Fibroblast of lung (primary cell): Measurements from ENCODE around the gene CCSER2. TPM values are rescaled to one million over a fixed set of nuclear protein-coding genes. Genes with fewer than 3 reads are reported as not detected.

Experiments
- DNase-seq, 2 donors: peaks; one replicate each; pipeline versions ENCODE4 v3.0.0 to v3.0.0-alpha.2; 2010; ENCODE audit warnings: low read depth in 2 of 2
- H2AFZ ChIP-seq: 2 replicates; pipeline ENCODE4 v1.5.1; 2012; ENCODE audit warnings: low read length, control low read depth, inconsistent platforms
- H3K27ac ChIP-seq: 2 replicates; pipeline ENCODE4 v1.5.1; 2011; ENCODE audit warnings: low read length, control low read depth; ENCODE audit not compliant: insufficient read depth
- H3K27me3 ChIP-seq: 2 replicates; pipeline ENCODE4 v1.5.1; 2011; ENCODE audit warnings: mild to moderate bottlenecking, low read length; ENCODE audit not compliant: control insufficient read depth, insufficient read depth
- H3K36me3 ChIP-seq: 2 replicates; pipeline ENCODE4 v1.5.1; 2011; ENCODE audit warnings: low read length; ENCODE audit not compliant: control insufficient read depth, insufficient read depth
- H3K4me1 ChIP-seq: 2 replicates; pipeline ENCODE4 v1.5.1; 2011; ENCODE audit warnings: low read length; ENCODE audit not compliant: control insufficient read depth, insufficient read depth; ENCODE audit errors: extremely low read depth
- H3K4me2 ChIP-seq: 2 replicates; pipeline ENCODE4 v1.5.1; 2011; ENCODE audit warnings: low read length, control low read depth; ENCODE audit not compliant: insufficient read depth; ENCODE audit errors: extremely low read depth
- H3K4me3 ChIP-seq, 4 experiments: fragments of 200-600 bp in 1 of 4; sonication (generic) in 1 of 4; replicated peaks in 1 of 4; 2 replicates each; pipeline ENCODE4 v1.5.1; 2011 to 2016; ENCODE audit warnings: low read length in 4 of 4, low read depth in 3 of 4, mild to moderate bottlenecking in 3 of 4, control low read depth in 2 of 4, inconsistent platforms in 1 of 4, mixed read lengths in 1 of 4; ENCODE audit not compliant: insufficient read depth in 1 of 4; ENCODE audit errors: control extremely low read depth in 1 of 4
- H3K79me2 ChIP-seq: 2 replicates; pipeline ENCODE4 v1.5.1; 2012; ENCODE audit warnings: mild to moderate bottlenecking, low read length, inconsistent platforms; ENCODE audit not compliant: control insufficient read depth, insufficient read depth
- H3K9ac ChIP-seq: 2 replicates; pipeline ENCODE4 v1.5.1; 2011; ENCODE audit warnings: mild to moderate bottlenecking, low read length, control low read depth; ENCODE audit not compliant: insufficient read depth
- H3K9me3 ChIP-seq: 2 replicates; pipeline ENCODE4 v1.5.1; 2012; ENCODE audit warnings: low read depth, low read length; ENCODE audit not compliant: control insufficient read depth, insufficient read depth
- H4K20me1 ChIP-seq: 2 replicates; pipeline ENCODE4 v1.5.1; 2011; ENCODE audit warnings: low read length; ENCODE audit not compliant: control insufficient read depth, insufficient read depth; ENCODE audit errors: extremely low read depth
- EZH2 ChIP-seq: IDR thresholded peaks from 2 replicates; pipeline ENCODE4 v1.5.1; 2012; ENCODE audit warnings: low read length, control low read depth, mild to moderate bottlenecking; ENCODE audit errors: missing control alignments
- polyA plus RNA-seq, 2 donors: library from polyadenylated mRNA; depleted of rRNA in 1 of 2; stranded (reverse) in 1 of 2; unstranded in 1 of 2; fragments of >200 nt; gene quantifications; 2 replicates each; pipeline ENCODE4 v1.2.1, GENCODE V29; 2011 to 2012; ENCODE audit warnings: missing spikeins in 1 of 2
- total RNA-seq: library from RNA; depleted of rRNA; stranded (reverse); fragments of >200 nt; gene quantifications from 2 replicates; pipeline ENCODE4 v1.2.1, GENCODE V29; 2014
- TF ChIP-seq, protein P1 (sequence below), 2 donors: IDR thresholded peaks in 1 of 2; conservative IDR thresholded peaks in 1 of 2; 1 replicate in 1 of 2; 2 replicates in 1 of 2; pipeline ENCODE4 v1.5.1; 2011 to 2012; ENCODE audit warnings: low read length in 2 of 2, control low read depth in 1 of 2, inconsistent platforms in 1 of 2, low read depth in 1 of 2, mild to moderate bottlenecking in 1 of 2

Gene CCSER2
- total and polyA plus RNA-seq, 2 donors (not counting 1 experiment from before 2014, with no cell fraction given) = 28.2 to 65.4 TPM

DNA sequence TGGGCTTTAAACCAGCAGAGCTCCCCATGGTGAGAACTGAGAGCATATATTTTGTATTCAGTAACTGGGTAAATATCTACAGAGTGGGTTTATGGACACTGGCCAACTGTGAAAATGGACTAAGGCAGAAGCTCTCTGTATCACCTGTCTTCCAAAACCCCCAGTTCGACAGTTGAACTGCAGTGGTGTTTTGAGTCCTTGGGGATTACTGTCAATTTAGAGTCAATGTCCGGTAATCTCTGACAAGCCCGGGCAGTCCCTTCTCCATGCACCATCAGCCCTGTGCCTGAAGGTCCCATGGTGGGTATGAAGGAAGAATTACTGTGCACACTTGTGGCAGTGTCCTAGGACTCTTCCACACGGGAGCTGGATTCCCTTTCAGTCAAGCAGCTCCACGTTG lies 235.0 kb downstream of the CCSER2 start:
- Histone ChIP-seq H4K20me1 (no peaks in the 10 kb centered on the region), H3K4me2 (no peak overlapping the region), H3K27ac (no peak overlapping the region), H3K79me2 (no peaks in the 10 kb centered on the region), H3K27me3 (no peaks in the 10 kb centered on the region), H3K4me3 (no peak overlapping the region), H3K9ac (no peak overlapping the region), H3K4me1 (no peaks in the 10 kb centered on the region), H3K9me3 (no peaks in the 10 kb centered on the region), H3K36me3 (no peaks in the 10 kb centered on the region), H2AFZ (no peak overlapping the region)
- no peak for DNase-seq
- no peak for TF ChIP-seq EZH2
- TF ChIP-seq, protein P1, sequence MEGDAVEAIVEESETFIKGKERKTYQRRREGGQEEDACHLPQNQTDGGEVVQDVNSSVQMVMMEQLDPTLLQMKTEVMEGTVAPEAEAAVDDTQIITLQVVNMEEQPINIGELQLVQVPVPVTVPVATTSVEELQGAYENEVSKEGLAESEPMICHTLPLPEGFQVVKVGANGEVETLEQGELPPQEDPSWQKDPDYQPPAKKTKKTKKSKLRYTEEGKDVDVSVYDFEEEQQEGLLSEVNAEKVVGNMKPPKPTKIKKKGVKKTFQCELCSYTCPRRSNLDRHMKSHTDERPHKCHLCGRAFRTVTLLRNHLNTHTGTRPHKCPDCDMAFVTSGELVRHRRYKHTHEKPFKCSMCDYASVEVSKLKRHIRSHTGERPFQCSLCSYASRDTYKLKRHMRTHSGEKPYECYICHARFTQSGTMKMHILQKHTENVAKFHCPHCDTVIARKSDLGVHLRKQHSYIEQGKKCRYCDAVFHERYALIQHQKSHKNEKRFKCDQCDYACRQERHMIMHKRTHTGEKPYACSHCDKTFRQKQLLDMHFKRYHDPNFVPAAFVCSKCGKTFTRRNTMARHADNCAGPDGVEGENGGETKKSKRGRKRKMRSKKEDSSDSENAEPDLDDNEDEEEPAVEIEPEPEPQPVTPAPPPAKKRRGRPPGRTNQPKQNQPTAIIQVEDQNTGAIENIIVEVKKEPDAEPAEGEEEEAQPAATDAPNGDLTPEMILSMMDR (conservative IDR thresholded peaks at IDR 0.05 in 1 of 2, IDR thresholded peaks at IDR 0.05 in 1 of 2; ENCODE audit: low read depth in 1 of 2, low read length in 2 of 2) = no peak

DNA sequence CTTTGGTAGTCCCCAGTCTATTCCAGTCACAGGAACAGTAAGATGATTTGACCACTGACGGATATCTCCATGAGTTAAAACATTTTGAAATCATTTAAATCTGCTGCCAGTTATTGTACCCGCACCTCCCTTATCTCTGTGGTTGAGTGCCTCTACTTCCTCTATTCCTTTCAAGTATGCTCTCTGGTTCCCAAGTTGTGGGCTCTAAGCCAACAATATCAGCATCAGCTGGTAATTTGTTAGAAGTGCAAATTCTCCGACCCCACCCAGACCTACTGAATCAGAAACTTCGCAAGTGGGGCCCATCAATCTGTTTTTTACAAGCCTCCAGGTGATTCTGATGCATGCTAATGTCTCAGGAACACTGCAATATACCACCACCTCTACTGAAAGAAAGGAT lies 235.5 kb downstream of the CCSER2 start:
- Histone ChIP-seq H3K9me3 (no peaks in the 10 kb centered on the region), H3K4me1 (no peaks in the 10 kb centered on the region), H3K4me3 (no peak overlapping the region), H4K20me1 (no peaks in the 10 kb centered on the region), H3K9ac (no peak overlapping the region), H2AFZ (no peak overlapping the region), H3K27me3 (no peaks in the 10 kb centered on the region), H3K79me2 (no peaks in the 10 kb centered on the region), H3K27ac (no peak overlapping the region), H3K4me2 (no peak overlapping the region), H3K36me3 (no peaks in the 10 kb centered on the region)
- TF ChIP-seq, protein P1 (conservative IDR thresholded peaks at IDR 0.05 in 1 of 2, IDR thresholded peaks at IDR 0.05 in 1 of 2; ENCODE audit: low read depth in 1 of 2, low read length in 2 of 2) = no peak
- no peak for TF ChIP-seq EZH2
- DNase-seq = no peak

DNA sequence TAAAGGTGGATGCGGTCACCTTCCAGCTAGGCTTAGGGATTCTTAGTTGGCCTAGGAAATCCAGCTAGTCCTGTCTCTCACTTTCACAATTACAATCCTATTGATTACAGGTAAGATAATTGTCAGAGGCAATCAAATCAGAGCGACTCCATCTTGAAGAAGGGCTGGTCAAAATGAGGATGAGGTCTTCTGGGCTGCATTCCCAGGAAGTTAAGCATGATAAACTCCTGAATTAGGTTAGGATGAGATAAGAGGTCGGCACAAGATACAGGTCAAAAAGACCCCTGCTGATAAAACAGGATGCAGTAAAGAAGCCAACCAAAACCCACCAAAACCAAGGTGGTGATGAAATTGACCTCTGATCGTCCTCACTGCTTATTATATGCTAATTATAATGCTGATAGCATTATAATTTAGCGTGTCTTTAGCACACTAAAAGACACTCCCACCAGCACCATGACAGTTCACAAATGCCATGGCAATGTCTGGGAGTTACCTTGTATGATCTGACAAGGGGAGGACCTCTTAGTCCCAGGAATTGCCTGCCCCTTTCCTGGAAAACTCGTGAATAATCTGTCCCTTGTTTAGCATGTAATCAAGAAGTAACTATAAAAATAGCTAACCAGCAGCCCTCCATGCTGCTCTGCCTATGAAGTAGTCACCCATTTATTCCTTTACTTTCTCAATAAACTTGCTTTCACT lies 237.6 kb downstream of the CCSER2 start:
- Histone ChIP-seq H3K36me3 (no peaks in the 10 kb centered on the region), H3K9me3 (no peaks in the 10 kb centered on the region), H2AFZ (no peak overlapping the region), H3K4me2 (no peak overlapping the region), H3K27me3 (no peaks in the 10 kb centered on the region), H3K4me3 (no peak overlapping the region), H3K27ac (no peak overlapping the region), H3K4me1 (no peaks in the 10 kb centered on the region), H3K9ac (no peak overlapping the region), H3K79me2 (no peaks in the 10 kb centered on the region), H4K20me1 (no peaks in the 10 kb centered on the region)
- no peak for DNase-seq
- TF ChIP-seq EZH2 = no peak
- TF ChIP-seq, protein P1 (conservative IDR thresholded peaks at IDR 0.05 in 1 of 2, IDR thresholded peaks at IDR 0.05 in 1 of 2; ENCODE audit: low read depth in 1 of 2, low read length in 2 of 2) = no peak
